Measurements from ENCODE around the gene SLC7A10.

Gene SLC7A10

DNA sequence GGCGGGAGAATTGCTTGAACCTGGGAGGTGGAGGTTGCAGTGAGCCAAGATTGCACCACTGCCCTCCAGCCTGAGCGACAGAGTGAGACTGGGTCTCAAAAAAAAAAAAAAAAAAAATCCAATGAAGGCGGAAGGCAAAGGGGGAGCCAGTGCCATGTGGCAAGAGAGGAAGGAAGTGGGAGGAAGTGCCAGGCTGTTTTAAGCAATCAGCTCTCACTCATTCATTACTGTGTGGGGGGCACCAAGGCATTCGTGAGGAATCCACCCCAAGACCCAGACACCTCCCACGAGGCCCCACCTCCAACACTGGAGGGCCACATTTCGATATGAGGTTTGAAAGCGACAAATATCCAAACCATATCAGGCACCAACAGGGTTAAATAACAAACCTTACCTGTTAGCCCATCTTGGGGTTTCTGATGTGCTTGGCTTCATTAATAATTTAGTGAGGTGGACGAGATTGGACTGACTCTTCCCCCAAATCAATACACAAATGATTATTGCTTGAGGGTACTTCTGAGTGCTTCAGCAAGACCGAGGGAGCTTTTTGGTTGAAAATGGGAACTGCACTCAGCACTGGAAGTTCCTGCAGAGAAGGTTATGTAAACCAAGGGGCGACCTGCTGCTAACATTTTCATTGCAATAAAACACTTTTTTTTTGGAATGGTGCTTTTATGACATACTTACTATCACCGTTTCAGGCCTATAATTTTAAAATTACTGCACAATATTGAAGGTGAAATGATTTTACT lies 39.0 kb downstream of the SLC7A10 start:
- no peak overlapping the region for H3K27ac ChIP-seq
- TF ChIP-seq ZFX (IDR thresholded peaks at IDR 0.05; ENCODE audit: borderline replicate concordance): no peak
- TF ChIP-seq, protein P1, sequence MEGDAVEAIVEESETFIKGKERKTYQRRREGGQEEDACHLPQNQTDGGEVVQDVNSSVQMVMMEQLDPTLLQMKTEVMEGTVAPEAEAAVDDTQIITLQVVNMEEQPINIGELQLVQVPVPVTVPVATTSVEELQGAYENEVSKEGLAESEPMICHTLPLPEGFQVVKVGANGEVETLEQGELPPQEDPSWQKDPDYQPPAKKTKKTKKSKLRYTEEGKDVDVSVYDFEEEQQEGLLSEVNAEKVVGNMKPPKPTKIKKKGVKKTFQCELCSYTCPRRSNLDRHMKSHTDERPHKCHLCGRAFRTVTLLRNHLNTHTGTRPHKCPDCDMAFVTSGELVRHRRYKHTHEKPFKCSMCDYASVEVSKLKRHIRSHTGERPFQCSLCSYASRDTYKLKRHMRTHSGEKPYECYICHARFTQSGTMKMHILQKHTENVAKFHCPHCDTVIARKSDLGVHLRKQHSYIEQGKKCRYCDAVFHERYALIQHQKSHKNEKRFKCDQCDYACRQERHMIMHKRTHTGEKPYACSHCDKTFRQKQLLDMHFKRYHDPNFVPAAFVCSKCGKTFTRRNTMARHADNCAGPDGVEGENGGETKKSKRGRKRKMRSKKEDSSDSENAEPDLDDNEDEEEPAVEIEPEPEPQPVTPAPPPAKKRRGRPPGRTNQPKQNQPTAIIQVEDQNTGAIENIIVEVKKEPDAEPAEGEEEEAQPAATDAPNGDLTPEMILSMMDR (IDR thresholded peaks at IDR 0.05): no peak

- peak overlapping the region; percentile 83 for H3K27ac ChIP-seq
- TF ChIP-seq, protein P1 (IDR thresholded peaks at IDR 0.05): peak; percentile 56
- TF ChIP-seq ZFX (IDR thresholded peaks at IDR 0.05; ENCODE audit: borderline replicate concordance): no peak
These were observed 48.2 kb downstream of the SLC7A10 start for GRCh38 chr19:33177417-33177979.

- H3K27ac ChIP-seq: peak overlapping the region; percentile 83
- TF ChIP-seq ZFX (IDR thresholded peaks at IDR 0.05; ENCODE audit: borderline replicate concordance): no peak
- TF ChIP-seq, protein P1 (IDR thresholded peaks at IDR 0.05): no peak
These were observed 48.8 kb downstream of the SLC7A10 start for GRCh38 chr19:33176670-33177416.

DNA sequence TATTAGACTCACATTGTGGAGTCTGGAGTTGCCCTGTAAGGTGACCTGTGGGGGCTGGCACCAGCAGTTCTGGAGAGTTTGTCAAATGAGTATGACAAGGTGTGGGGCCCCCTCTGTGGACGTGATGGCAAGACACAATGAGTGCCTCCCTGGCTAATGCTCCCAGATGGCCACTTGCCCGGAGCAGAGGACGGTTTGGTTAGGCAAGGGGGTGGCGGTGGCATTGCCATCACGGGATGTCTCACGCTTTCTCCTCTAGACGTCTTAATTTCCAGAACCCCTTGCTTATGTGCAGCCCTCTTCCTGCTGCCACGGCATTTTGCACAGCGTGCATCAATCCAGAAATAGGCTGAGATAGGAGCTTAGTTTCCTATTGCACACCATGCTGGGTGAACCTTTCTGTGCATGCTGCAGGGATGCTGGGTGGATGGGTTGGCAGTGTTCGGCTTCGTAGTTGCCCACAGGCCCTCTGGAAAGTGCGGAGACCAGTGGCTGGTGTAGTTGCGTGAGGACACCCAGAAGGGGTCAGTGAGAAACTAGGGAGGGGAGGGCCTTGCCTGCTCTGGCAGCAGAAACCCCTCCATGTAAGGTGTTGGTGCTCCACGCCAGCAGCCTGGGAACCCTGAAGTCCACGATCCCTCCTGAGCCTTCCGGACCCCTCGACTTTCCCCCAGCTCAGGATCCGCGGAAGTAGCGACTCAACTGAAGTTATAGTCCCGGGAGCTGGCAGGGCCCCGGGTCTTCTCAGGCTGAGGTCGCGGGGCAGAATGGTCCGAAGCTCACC lies 49.6 kb downstream of the SLC7A10 start:
- H3K27ac ChIP-seq: peak overlapping the region; percentile 83
- TF ChIP-seq ZFX (IDR thresholded peaks at IDR 0.05; ENCODE audit: borderline replicate concordance): no peak
- TF ChIP-seq, protein P1 (IDR thresholded peaks at IDR 0.05): no peak

GRCh38 chr19:33175156-33175782 lies 50.4 kb downstream of the SLC7A10 start:
- TF ChIP-seq, protein P1 (IDR thresholded peaks at IDR 0.05): no peak
- TF ChIP-seq ZFX (IDR thresholded peaks at IDR 0.05; ENCODE audit: borderline replicate concordance): no peak
- H3K27ac ChIP-seq: no peak overlapping the region

GRCh38 chr19:33174186-33174585 lies 51.5 kb downstream of the SLC7A10 start:
- H3K27ac ChIP-seq: no peak overlapping the region
- TF ChIP-seq ZFX (IDR thresholded peaks at IDR 0.05; ENCODE audit: borderline replicate concordance): no peak
- TF ChIP-seq, protein P1 (IDR thresholded peaks at IDR 0.05): no peak
